Measurements from ENCODE around the gene SMIM12.
A peak's percentile ranks its signal among the peaks of the same experiment; 100 is the strongest.

The SMIM12 gene

GRCh38 chr1:34806396-34806795, 53.2 kb downstream of the SMIM12 start:
- Mint-ChIP-seq H3K36me3 (no peaks in the 10 kb centered on the region), H3K4me3 (no peak overlapping the region), H3K4me1 (no peaks in the 10 kb centered on the region), H3K9me3 (peaks cover 3% of the 10 kb centered on the region), H3K27ac (no peak overlapping the region)
- ATAC-seq (no peak), DNase-seq (ENCODE audit: low spot score in 2 of 2) (peak in 1 of 2 donors; percentile 23)

GRCh38 chr1:34803770-34804169, 55.8 kb downstream of the SMIM12 start:
- Mint-ChIP-seq H3K4me1 (peaks cover 8% of the 10 kb centered on the region), H3K4me3 (no peak overlapping the region), H3K27ac (no peak overlapping the region), H3K36me3 (no peaks in the 10 kb centered on the region), H3K9me3 (peaks cover 3% of the 10 kb centered on the region)
- ATAC-seq: no peak
- DNase-seq (ENCODE audit: low spot score in 2 of 2): no peak
